ENCODE results near the gene TIMM13. TPM values are rescaled to one million over a fixed set of nuclear protein-coding genes. Genes with fewer than 3 reads are reported as not detected.

Gene TIMM13
- total and polyA plus RNA-seq, 9 of the 15 experiments (the other 6 are each of a cell fraction or from before 2014, with no cell fraction given): 17.6 to 215 (median 71.8) TPM

DNA sequence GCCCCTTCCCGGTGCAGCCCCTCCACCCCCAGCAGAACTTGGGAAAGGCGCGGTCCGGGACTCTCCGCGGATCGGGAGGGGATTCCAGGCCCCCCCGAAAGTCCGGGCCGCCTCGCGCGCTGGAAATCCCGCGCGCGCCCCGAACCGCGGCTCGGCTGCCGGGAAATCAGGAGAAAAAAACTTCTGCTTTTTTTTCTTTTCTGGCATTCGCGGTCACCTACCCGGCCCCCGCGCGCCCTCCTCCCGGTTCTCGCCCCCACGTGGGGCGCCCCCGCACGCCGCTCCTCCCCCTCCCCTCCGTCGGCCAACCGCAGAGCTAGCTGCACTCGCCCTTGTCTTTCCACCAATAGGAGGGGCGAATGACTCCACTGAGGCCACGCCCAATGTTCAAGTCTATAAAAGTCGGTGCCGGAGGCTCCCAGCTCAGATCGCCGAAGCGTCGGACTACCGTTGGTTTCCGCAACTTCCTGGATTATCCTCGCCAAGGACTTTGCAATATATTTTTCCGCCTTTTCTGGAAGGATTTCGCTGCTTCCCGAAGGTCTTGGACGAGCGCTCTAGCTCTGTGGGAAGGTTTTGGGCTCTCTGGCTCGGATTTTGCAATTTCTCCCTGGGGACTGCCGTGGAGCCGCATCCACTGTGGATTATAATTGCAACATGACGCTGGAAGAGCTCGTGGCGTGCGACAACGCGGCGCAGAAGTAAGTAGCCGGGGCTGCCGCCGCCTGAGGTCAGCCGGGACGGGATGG lies 48.5 kb upstream of the TIMM13 start, which contains the start of gene GADD45B (continued):
- peak; percentile 59 for TF ChIP-seq ASH1L (IDR thresholded peaks at IDR 0.05; ENCODE audit: borderline replicate concordance, low read depth, partially characterized antibody)
- TF ChIP-seq PYGO2 (tag; IDR thresholded peaks at IDR 0.05): no peak
- no peak; the same call in 1 of the 2 replicates for TF ChIP-seq POLR2AphosphoS2 (IDR thresholded peaks at IDR 0.05; ENCODE audit: low read length)
- TF ChIP-seq PHF21A (IDR thresholded peaks at IDR 0.05; ENCODE audit: borderline replicate concordance, low read depth): no peak
- TF ChIP-seq, protein P1, sequence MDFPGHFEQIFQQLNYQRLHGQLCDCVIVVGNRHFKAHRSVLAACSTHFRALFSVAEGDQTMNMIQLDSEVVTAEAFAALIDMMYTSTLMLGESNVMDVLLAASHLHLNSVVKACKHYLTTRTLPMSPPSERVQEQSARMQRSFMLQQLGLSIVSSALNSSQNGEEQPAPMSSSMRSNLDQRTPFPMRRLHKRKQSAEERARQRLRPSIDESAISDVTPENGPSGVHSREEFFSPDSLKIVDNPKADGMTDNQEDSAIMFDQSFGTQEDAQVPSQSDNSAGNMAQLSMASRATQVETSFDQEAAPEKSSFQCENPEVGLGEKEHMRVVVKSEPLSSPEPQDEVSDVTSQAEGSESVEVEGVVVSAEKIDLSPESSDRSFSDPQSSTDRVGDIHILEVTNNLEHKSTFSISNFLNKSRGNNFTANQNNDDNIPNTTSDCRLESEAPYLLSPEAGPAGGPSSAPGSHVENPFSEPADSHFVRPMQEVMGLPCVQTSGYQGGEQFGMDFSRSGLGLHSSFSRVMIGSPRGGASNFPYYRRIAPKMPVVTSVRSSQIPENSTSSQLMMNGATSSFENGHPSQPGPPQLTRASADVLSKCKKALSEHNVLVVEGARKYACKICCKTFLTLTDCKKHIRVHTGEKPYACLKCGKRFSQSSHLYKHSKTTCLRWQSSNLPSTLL (IDR thresholded peaks at IDR 0.05): no peak
- TF ChIP-seq ZNF699 (CRISPR knock-in tag; IDR thresholded peaks at IDR 0.05; ENCODE audit: insufficient replicate concordance): no peak
- peak; percentile 21; the same call in 1 of the 2 replicates for TF ChIP-seq RB1 (IDR thresholded peaks at IDR 0.05; ENCODE audit: low read depth)
- no peak for TF ChIP-seq ZNF780A (CRISPR knock-in tag; IDR thresholded peaks at IDR 0.05)
- peak; percentile 60; the same call in 1 of the 2 replicates for TF ChIP-seq NR1H2 (CRISPR knock-in tag; IDR thresholded peaks at IDR 0.05)
- TF ChIP-seq POLR2G (IDR thresholded peaks at IDR 0.05; ENCODE audit: low read depth, low read length): peak; percentile 99
- TF ChIP-seq, protein P2, sequence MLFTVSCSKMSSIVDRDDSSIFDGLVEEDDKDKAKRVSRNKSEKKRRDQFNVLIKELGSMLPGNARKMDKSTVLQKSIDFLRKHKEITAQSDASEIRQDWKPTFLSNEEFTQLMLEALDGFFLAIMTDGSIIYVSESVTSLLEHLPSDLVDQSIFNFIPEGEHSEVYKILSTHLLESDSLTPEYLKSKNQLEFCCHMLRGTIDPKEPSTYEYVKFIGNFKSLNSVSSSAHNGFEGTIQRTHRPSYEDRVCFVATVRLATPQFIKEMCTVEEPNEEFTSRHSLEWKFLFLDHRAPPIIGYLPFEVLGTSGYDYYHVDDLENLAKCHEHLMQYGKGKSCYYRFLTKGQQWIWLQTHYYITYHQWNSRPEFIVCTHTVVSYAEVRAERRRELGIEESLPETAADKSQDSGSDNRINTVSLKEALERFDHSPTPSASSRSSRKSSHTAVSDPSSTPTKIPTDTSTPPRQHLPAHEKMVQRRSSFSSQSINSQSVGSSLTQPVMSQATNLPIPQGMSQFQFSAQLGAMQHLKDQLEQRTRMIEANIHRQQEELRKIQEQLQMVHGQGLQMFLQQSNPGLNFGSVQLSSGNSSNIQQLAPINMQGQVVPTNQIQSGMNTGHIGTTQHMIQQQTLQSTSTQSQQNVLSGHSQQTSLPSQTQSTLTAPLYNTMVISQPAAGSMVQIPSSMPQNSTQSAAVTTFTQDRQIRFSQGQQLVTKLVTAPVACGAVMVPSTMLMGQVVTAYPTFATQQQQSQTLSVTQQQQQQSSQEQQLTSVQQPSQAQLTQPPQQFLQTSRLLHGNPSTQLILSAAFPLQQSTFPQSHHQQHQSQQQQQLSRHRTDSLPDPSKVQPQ (CRISPR knock-in tag; IDR thresholded peaks at IDR 0.05; ENCODE audit: borderline replicate concordance): no peak
- TF ChIP-seq ZNF133 (CRISPR knock-in tag; IDR thresholded peaks at IDR 0.05): no peak
- no peak for TF ChIP-seq E2F3 (CRISPR knock-in tag; IDR thresholded peaks at IDR 0.05)
- no peak for TF ChIP-seq ZNF184 (CRISPR knock-in tag; IDR thresholded peaks at IDR 0.05)
- TF ChIP-seq, protein P3, sequence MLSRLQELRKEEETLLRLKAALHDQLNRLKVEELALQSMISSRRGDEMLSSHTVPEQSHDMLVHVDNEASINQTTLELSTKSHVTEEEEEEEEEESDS (CRISPR knock-in tag; IDR thresholded peaks at IDR 0.05): no peak
- no peak for TF ChIP-seq ZNF584 (CRISPR knock-in tag; IDR thresholded peaks at IDR 0.05; ENCODE audit: low read depth)
- TF ChIP-seq ELF2 (CRISPR knock-in tag; IDR thresholded peaks at IDR 0.05): peak; percentile 53; the same call in 1 of the 2 replicates
- TF ChIP-seq, protein P4, sequence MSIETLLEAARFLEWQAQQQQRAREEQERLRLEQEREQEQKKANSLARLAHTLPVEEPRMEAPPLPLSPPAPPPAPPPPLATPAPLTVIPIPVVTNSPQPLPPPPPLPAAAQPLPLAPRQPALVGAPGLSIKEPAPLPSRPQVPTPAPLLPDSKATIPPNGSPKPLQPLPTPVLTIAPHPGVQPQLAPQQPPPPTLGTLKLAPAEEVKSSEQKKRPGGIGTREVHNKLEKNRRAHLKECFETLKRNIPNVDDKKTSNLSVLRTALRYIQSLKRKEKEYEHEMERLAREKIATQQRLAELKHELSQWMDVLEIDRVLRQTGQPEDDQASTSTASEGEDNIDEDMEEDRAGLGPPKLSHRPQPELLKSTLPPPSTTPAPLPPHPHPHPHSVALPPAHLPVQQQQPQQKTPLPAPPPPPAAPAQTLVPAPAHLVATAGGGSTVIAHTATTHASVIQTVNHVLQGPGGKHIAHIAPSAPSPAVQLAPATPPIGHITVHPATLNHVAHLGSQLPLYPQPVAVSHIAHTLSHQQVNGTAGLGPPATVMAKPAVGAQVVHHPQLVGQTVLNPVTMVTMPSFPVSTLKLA (conservative IDR thresholded peaks at IDR 0.05): peak; percentile 95
- no peak for TF ChIP-seq HMG20B (CRISPR knock-in tag; IDR thresholded peaks at IDR 0.05)
- peak; percentile 61; the same call in 1 of the 2 replicates for TF ChIP-seq ZNF263 (CRISPR knock-in tag; IDR thresholded peaks at IDR 0.05; ENCODE audit: borderline replicate concordance)
- no peak for TF ChIP-seq ZKSCAN3 (CRISPR knock-in tag; IDR thresholded peaks at IDR 0.05)
- TF ChIP-seq ZNF408 (CRISPR knock-in tag; IDR thresholded peaks at IDR 0.05; ENCODE audit: low read depth): no peak

All from K562 (cell line).